NOMO-1 (cell line): ENCODE measurements around the gene KCNMA1.
"Not testable (repeated sequence)": the region's sequence is repeated elsewhere in the genome, so short reads cannot be mapped to it uniquely, and the experiment has no call there.

Experiments
- DNase-seq, 2 experiments: peaks; one replicate each; lab custom pipeline; 2025; ENCODE audit not compliant: unreplicated experiment in 2 of 2; lab: John Stamatoyannopoulos, UW

The KCNMA1 gene

DNA sequence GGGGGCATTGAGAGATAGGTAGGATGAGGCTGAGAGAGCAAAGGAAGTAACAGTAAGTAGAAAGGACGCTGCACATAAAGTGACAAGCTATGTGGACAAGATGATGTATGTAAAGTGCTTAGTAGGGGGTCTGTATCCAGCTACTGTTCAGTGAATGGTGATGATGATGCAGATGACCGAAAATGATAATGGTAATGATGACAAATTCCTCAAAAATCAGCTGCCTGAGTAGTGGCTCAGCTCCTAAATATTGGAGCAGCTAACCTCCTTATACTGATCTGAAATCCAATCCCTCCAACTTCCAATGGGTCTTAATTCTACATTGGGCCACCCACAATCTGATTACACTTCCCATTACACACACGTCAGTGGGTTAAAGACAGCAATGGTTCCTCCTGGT is 27.1 kb upstream of the KCNMA1 start:
- no peak for DNase-seq

DNA sequence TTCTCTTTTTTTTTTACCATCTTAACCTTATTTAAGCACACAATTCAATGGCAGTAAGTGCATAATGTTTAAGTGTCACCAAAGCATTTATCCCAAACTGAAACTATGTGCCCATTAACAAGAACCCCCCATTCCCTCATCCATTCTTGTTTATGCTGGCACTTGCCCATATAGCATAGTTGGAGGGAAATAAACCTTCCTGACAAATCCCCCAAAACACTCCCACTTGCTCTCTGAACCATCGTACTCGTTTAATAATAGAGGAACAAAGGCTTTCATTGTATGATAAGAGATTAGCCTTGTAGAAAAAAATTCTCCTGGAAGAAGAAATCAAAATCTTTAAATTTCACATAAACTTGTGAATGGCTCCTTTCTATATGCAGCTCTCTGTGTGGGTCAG is 26.4 kb upstream of the KCNMA1 start:
- no peak for DNase-seq

DNA sequence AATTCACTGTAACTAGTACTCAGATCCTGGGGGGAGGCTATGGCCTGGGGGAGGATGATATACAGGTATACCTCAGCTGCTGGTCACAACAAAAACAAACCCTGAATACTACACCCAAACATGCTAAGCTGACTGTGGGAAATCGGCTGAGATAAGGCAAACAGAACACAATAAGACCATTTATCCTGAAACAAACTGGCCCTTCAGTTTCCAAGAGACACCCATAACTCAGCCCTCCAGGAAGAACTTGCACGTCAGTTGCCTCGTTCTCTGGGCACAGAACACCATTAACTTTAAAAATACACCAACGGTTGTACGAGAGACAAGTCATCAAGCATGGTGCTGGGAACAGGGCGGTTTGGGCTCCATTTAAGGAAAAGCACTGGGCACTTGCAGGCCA is 24.1 kb upstream of the KCNMA1 start:
- no peak for DNase-seq

DNA sequence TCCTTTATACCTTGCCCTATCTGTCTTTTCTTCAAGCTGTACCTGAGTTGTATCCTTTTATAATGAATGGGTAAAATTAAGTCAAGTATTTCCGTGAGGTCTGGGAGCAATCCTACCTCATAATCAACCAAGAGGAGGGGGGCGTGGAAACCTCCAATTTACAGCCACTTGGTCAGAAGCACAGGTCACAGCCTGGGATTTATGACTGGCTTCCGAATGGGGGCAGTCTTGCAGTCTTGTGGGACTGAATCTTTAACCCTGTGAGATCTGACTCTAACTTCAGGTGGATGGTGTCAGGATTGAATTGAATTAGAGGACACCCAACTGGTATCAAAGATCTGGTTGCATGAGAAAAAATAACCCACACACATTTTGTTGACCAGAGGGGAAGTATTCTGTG is 23.5 kb upstream of the KCNMA1 start:
- DNase-seq, result no peak

DNA sequence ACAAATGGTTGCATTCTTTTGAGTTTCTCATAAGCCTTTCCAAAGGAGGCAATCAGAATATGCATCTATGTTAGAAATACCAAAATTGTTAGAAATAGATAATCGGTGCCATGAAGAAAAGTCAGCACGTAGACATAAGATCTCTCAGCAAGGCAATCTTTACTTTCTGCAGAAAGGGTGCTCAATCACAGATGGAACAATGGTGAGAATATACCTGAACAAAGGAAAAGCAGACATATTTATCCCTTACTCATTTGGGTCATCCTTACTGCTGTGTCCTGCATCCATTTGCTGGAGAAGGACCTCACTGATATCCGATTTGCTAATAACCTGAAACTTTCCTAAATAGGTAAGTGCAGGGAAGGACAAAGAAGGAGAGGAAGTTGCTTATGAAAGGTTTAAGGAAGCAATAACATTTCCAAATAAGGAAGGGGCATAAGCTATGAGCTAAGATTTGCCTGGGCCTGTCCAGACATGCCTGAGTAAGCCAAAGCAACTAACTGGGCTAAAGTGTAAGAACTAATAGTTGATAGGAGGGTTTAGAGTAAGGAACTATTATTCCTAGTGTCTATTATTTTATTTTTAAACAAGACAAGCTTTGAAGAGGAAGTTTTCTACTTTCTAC is 21.6 kb upstream of the KCNMA1 start:
- DNase-seq, result not testable (repeated sequence)

DNA sequence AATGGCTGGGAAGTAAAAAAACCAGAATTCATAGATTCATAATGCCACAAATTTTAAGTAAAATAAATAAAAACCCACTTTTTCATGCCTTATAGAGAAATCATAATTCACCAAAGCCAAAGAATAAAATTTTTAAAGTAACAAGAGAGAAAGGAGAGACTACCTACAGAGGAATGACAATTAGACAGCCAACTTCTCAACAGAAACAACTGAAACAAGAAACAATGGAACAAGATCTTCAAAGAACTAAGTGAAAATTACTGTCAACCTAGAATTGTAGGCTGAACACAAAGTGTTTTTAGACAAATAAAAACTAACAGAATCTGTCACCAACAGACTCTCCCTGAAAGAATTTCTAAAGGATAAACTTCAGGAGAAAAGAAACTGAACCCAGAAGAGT is 15.6 kb upstream of the KCNMA1 start:
- DNase-seq, result no peak

DNA sequence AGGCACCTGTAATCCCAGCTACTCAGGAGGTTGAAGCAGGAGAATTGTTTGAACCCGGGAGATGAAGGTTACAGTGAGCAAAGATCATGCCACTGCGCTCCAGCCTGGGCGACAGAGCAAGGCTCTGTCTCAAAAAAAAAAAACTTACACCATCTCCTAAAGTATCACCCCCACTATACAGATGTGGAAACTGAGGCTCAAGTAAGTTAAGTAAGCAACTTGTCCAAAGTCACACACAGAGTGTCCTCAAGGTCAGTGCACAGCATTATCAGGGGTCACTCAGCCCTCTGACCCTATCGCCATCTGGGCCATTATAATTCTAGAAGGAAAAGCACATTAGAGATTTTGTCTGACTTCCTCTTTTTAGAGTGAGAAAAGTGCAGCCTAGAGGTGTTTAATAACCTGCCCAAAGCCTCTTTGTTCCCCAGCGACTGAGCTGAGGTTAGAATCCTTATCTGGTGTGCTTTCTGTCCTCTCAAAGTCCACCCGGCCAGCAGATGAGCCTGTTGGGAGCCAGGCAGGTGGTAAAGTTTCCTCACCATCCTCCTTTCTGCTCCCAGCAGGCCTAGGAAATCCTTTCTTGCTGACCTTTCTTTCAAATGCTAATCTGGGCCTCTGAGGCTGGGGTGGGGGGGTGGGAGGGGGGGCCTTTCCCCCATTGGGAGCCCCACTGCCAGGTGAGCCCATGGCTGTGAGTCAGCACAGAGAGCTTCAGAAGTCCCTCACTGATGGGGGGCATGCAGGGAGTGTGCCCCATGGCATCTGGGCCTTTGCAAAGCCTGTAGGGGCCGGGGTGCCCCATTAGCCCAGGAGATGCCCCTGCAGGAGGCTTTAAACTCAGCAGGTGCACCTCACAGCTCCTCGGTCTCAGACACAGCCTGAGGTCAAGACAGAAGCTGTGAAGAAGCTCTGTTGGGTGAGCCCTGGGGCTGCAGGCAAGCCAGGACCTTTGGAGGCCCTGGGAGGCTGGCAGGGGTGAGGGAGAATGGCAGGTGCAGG is 12.0 kb upstream of the KCNMA1 start:
- DNase-seq, result peak; percentile 39 to 65

DNA sequence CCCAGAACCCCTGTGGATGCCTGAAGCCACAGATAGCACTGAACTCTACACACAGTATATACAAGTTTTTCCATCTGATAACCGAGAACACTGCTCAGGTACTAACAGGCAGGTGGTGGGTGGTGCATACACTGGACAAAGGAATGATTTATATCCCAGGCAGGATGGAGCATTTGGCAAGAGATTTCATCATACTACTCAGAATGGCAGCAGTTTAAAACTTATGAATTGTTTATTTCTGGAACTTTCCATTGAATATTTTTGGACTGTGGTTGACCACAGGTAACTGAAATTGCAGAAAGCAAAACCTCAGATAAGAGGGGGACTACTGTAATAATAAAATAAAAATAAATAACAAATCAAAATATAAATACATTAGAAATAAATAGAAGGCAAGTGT is 10.9 kb upstream of the KCNMA1 start:
- peak in 1 of 2 experiments; percentile 50 for DNase-seq

DNA sequence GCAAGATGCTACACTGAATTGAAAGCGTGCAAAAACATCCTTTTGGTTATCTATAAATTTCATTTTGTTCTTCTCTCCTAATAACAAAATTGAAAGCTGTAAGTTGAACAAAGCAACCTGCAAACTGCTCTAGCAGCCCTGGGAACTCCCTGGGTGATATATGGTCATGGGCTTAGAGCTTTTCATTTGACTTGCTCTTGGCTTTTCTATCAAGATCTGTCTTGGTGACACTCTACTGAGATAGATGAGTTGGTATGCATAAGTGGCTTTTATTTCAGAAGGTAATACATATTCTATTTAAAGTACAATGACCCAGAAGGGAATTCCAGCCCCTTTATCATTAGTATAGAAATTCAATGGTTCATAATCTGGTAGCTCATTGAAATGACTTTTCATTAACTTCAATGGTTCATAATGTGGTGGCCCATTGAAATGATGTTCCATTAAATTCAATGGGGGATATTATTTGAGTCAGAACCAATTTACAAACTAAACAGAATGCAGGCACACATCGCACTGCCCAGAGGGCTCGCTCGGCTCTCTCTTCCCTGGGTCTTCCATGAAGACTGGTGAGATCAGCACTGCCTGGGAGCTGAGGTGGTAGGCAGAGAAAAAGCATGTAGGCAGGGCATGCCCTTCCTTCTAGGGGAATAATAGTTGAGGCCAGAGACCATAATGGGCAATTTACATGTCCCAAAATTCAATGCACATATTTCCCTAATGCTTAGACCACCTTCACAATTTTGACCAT is 10.1 kb upstream of the KCNMA1 start:
- no peak for DNase-seq

DNA sequence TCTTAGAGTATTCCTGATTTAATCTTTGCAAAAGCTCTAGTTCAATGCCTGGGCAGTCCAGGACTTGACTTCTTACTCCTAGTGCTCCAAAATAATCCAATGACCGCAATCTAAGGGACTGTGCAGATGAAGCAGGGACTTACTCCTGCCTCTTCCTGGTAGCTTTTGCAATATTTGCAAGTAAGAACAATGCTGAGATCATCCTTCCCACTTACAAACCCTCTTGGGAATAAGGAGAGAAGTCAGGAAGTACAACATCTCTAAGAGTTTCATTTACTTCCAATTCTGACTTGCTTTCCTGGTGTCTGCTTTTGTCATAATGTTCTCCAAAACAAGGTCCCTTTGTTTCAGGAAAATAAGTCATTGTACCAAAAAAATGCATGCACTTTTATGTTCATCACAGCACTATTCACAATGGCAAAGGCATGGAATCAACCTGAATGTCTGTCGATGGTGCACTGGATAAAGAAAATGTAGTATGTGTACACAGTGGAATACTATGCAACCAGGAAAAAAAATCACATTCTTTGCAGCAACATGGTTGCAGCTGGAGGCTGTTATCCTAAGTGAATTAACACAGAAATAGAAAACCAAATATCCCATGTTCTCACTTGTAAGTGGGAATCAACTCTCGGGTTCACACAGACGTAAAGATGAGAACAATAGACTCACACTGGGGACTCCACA is 7.1 kb upstream of the KCNMA1 start:
- DNase-seq, result no peak

DNA sequence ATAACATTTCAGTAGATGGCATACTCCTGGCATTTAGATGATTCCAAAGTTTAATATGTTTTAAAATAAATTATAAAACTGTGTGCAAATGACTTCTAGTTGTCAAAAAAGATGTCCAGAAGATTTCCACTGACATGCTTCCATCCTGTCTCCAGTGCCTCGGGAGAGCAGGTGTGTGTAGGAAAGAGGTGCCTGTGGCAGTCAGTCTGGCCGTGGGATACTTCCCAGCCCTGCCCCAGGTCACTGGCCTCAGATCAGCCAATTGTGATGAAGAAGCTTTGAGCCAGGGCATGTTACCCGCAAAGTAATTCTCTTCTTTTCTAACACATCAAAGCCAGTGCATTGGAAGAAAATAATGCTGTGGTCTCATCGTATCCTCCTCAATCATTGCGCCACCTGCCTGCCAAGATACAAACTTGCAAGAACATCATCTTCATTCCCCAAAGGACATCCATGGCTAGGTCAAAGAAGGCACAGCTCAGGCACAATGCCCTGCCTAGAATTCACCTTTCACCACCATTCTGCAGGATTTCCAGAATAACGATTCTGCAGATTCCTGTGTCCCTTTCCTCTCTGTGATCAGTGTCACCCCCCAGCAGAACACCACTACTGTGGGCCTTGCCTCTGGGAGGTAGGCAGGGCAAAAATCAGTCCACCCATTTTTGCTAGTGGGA is 6.3 kb upstream of the KCNMA1 start:
- DNase-seq, result peak; percentile 1 to 58

DNA sequence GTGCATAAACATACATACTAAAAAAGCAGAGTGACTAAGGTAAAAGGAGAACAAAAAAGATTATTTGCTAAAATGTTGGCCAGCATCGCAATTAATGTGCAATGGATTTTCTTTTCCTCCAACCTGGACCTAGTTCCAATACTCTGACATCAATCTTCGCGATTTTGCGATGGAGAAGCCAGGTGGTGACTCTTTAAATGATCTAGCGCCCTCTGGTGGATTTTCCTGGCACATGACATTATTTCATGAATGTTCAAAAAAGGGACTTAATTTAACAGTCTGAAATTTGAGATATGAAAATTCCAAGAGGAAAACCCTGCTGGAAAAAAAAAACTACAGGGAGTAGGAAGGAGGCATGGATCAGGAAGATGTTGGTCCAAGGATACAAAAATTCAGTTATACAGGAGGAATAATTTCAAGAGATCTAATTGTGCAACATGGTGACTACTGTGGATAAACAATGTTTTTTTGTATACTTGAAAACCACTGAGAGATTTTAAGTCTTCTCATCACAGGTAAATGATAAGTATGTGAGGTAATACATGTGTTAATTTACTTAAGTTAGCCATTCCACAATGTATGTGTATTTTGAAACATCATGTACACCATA is 4.3 kb upstream of the KCNMA1 start:
- DNase-seq, result peak; percentile 15 to 54

DNA sequence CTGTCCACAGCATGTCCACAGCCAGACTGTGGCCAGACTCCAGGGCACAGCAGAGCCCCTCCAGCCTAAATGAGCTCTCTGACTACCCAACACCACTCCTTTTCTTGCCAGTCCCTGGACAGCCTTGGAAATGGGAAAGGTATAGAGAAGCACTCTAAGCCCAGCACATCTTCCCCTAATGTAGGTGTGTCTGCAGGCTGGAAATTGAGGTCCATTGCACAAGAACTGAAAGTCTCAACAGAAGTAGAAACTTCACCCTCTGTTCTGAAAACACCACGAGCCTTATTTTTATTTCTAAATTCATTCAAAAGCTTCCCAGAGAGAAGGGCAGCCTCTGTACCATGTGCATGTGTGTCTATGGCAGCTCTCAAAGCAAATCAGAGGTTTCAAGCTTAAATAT is 3.7 kb upstream of the KCNMA1 start:
- DNase-seq, result peak in 1 of 2 experiments; percentile 50

DNA sequence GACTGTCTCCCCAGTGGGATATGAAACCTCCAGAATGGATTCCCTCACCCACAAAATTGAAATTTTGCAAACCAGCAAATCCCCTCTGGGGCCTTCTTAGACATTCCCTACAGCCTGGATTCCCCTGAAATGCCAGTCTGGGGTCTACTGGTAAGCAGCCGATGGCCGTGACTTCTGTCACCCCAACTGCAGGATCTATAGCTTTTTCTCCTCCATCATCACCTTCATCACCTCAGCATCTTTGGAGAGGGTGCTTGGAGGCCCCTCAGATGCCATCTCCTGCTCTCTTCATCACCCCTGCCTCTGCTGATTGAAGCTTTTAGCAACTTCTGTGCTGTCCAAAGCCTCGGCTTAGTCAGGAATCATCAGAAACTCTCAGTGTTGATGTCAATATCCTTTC is 2.6 kb upstream of the KCNMA1 start:
- DNase-seq, result no peak

DNA sequence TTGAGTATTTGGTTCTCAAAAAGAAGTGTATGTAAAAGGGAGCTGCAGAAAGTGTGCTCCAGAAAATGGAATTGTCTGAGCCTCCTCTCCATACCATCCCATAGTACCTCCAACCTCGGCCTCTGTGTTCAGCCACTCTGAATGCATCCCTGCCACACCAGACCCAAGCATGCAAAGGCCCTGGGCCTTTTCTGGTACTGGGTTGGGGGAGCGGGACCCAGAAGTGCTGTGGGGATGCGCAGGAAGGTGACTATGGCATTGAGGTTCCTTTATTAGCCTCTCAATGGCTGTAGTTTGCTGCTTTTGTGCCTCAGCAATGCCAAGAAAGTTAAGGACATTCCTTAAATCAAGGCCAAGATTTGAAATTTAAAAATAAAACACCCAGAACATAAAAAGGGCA is 2.1 kb upstream of the KCNMA1 start:
- DNase-seq, result no peak

DNA sequence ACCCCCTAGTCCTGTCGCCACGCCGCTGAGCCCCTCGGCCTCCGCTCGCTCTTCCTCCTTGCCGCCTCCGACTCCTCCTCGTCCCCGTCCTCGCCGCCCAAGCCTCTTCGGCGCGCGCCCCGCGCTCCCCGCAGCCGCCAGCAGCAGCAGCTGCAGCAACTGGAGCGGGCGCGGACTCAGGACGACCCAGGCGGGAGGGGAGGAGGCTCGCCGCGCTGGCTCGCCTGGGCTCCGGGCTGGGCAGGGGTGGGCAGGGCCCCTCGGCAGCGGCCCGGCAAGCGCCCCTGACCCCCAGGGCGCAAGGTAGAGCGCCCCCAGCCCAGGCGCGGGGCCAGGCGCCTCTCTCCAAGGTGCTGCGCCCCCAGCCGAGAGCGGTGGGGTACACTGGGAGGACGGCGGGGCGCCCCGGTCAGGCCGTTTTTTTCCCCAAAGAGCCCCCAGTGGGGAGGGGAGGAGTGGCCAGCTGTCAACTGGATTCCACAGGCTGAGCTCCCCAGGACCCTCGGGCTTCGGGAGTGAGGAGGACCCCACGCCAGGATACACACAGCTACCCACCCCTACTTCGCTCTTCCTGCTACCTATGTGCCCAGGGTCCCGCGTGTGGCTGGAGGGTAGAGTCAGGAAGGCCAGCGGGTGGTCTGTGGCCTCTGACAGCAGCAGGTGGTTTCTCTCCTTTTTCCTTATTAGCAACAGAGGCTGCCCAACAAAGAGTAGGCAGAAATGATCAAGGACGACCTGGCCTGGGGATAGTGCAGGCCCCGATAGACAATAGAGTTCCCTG is 903 bp upstream of the KCNMA1 start:
- DNase-seq, result peak in 1 of 2 experiments; percentile 13

DNA sequence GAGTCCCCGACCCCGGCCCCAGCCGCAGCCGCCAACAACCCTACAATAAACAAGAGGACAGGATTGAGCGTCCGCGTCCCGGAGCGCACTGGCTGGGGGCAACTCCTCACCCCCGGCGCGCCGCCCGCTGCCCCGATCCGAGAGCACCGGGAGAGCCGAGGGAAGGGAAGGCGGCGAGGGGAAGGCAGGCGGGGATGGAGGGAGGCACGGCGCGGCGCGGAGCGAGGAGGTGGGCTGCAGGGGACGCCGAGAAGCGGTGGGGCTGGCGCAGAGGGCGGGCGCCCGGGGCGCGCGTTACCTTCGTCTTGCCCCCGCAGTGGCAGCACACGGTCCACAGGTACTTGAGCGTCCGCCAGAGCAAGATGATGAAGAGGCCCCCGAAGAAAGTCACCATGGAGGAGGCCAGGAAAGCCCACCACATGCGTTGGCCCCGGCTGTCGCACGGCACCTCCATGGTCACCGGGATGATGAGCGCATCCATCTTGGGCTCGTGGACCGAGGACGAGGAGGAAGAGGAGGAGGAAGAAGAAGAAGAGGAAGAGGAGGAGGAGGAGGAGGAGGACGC is 559 bp downstream of the KCNMA1 start:
- no peak for DNase-seq

DNA sequence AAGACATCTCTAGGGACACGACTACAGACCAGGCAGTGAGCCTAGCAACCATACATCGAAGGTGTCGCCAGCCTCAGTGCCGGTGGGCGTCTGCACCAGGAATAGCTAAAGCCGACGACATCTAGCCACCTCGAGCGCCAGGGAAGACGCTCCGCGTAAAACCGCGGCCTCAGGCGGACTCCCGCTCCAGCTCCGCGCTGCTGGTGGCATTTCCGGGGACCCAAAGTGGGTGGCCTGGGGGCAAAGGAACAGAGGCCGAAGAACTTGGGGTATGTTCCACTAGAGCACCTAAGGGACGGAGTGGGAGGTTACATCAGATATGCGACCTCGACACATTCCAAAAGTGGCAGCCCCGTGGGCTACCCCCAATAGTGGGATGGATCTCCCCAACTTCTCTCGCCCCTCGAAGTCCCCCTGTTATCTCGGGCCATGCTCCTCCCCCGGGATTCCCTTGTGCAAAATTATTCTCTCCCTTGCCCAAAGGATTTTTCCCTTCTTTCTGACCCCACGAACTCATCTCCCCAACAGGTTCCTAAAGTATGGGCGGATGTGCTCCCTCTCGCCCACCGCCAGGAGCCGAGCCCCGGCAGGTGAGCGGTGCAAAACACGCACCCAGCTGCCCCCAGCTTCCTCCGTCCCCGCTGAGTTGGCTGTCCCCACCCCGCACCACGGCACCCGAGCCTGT is 1.2 kb downstream of the KCNMA1 start:
- no peak for DNase-seq
